ENCODE data around the gene DRD1.

The DRD1 gene

DNA sequence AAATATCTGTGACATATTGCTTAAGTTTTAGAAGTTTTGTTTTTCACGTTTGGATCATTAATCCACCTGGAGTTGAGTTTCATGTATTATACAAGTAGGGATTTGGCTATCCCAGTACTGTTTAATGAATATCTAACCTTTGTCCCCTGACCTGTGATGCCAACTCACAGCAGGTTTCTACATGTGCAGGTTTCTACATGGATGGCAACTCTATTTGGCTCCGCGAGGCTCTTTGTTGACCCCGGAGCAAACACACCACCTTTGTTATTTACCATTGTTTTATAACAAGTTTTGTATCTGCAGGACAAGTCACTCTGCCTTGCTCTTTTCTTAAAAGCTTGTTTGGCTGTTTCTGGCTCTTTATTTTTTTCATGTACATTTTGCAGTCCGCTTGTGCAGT is 33.5 kb upstream of the DRD1 start:
- peaks cover 8% of the 10 kb centered on the region for H3K36me3 ChIP-seq (ENCODE audit: low read length)
- TF ChIP-seq CTCF (IDR thresholded peaks at IDR 0.05; ENCODE audit: insufficient read depth, low read length, poor library complexity, severe bottlenecking), result no peak
- TF ChIP-seq EZH2phosphoT487 (conservative IDR thresholded peaks at IDR 0.05; ENCODE audit: low read length), result no peak
- H3K27me3 ChIP-seq (ENCODE audit: low read length), result no peaks in the 10 kb centered on the region
- H3K79me2 ChIP-seq (ENCODE audit: insufficient read depth, low read length), result peaks cover 38% of the 10 kb centered on the region
- H2AFZ ChIP-seq (ENCODE audit: low read depth, low read length, severe bottlenecking), result no peak overlapping the region
- H3K4me2 ChIP-seq (ENCODE audit: low read depth, low read length, poor library complexity, severe bottlenecking), result no peak overlapping the region
- peaks cover 20% of the 10 kb centered on the region for H4K20me1 ChIP-seq (ENCODE audit: low read depth, low read length)
- no peak overlapping the region for H3K9ac ChIP-seq (ENCODE audit: low read length)
- H3K9me3 ChIP-seq (ENCODE audit: insufficient read depth, low read length), result no peaks in the 10 kb centered on the region
- H3K9me2 ChIP-seq (replicated peaks; ENCODE audit: insufficient read depth, low read length), result no peaks in the 10 kb centered on the region
- no peak overlapping the region for H3K27ac ChIP-seq (ENCODE audit: low read depth, low read length)
- H3F3A ChIP-seq (ENCODE audit: insufficient read depth), result 0 out of 2 replicates have a peak, but pooled peaks cover 7% of the 10 kb centered on the region
- H3K4me3 ChIP-seq (ENCODE audit: insufficient read depth, low read length, poor library complexity, severe bottlenecking), result no peak overlapping the region

- H3K4me3 ChIP-seq (ENCODE audit: insufficient read depth, low read length, poor library complexity, severe bottlenecking), result no peak overlapping the region
- no peak overlapping the region for H2AFZ ChIP-seq (ENCODE audit: low read depth, low read length, severe bottlenecking)
- H4K20me1 ChIP-seq (ENCODE audit: low read depth, low read length), result no peaks in the 10 kb centered on the region; the same call in 1 of the 2 replicates
- H3K9me3 ChIP-seq (ENCODE audit: insufficient read depth, low read length), result no peaks in the 10 kb centered on the region
- 0 out of 2 replicates have a peak, but pooled peaks cover 7% of the 10 kb centered on the region for H3F3A ChIP-seq (ENCODE audit: insufficient read depth)
- TF ChIP-seq CTCF (IDR thresholded peaks at IDR 0.05; ENCODE audit: insufficient read depth, low read length, poor library complexity, severe bottlenecking), result no peak
- TF ChIP-seq EZH2phosphoT487 (conservative IDR thresholded peaks at IDR 0.05; ENCODE audit: low read length), result no peak
- no peaks in the 10 kb centered on the region for H3K36me3 ChIP-seq (ENCODE audit: low read length)
- no peaks in the 10 kb centered on the region for H3K9me2 ChIP-seq (replicated peaks; ENCODE audit: insufficient read depth, low read length)
- peaks cover 16% of the 10 kb centered on the region for H3K79me2 ChIP-seq (ENCODE audit: insufficient read depth, low read length)
- H3K9ac ChIP-seq (ENCODE audit: low read length), result no peak overlapping the region
- H3K4me2 ChIP-seq (ENCODE audit: low read depth, low read length, poor library complexity, severe bottlenecking), result no peak overlapping the region
- H3K27ac ChIP-seq (ENCODE audit: low read depth, low read length), result no peak overlapping the region
- no peaks in the 10 kb centered on the region for H3K27me3 ChIP-seq (ENCODE audit: low read length)
These were observed 31.3 kb upstream of the DRD1 start for GRCh38 chr5:175475248-175475647.

DNA sequence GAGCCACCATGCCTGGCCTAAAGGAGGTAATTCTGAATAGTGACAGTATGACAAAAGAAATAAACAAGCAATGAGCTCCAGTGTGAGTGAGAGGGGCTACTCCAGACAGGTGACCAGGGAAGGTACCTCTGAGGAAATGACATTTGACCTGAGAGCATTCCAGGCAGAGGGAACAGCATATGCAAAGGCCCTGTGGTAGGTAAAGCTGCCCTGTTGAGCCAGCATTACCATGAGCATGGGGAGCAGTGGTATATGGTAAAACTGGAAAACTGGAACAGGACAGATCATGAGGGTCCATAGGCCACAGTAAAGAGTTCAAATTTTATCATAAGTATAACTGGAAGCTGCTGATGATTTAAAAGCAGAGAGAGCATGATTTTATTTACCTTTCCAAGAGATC is 28.4 kb upstream of the DRD1 start:
- TF ChIP-seq EZH2phosphoT487 (conservative IDR thresholded peaks at IDR 0.05; ENCODE audit: low read length) (no peak), CTCF (IDR thresholded peaks at IDR 0.05; ENCODE audit: insufficient read depth, low read length, poor library complexity, severe bottlenecking) (no peak)
- H3K9me2 ChIP-seq (replicated peaks; ENCODE audit: insufficient read depth, low read length), result no peaks in the 10 kb centered on the region
- H4K20me1 ChIP-seq (ENCODE audit: low read depth, low read length), result no peaks in the 10 kb centered on the region
- H3K79me2 ChIP-seq (ENCODE audit: insufficient read depth, low read length), result no peaks in the 10 kb centered on the region
- 0 out of 2 replicates have a peak, but pooled peaks cover under 1% of the 10 kb centered on the region for H3F3A ChIP-seq (ENCODE audit: insufficient read depth)
- H2AFZ ChIP-seq (ENCODE audit: low read depth, low read length, severe bottlenecking), result no peak overlapping the region
- no peak overlapping the region for H3K4me3 ChIP-seq (ENCODE audit: insufficient read depth, low read length, poor library complexity, severe bottlenecking)
- H3K4me2 ChIP-seq (ENCODE audit: low read depth, low read length, poor library complexity, severe bottlenecking), result no peak overlapping the region
- H3K27ac ChIP-seq (ENCODE audit: low read depth, low read length), result no peak overlapping the region
- no peak overlapping the region for H3K9ac ChIP-seq (ENCODE audit: low read length)
- H3K36me3 ChIP-seq (ENCODE audit: low read length), result no peaks in the 10 kb centered on the region
- H3K27me3 ChIP-seq (ENCODE audit: low read length), result no peaks in the 10 kb centered on the region
- H3K9me3 ChIP-seq (ENCODE audit: insufficient read depth, low read length), result no peaks in the 10 kb centered on the region
